Mucosa of descending colon (tissue), 3 donors: ENCODE results near the gene TWF2. TPM values are rescaled to one million over a fixed set of nuclear protein-coding genes. Genes with fewer than 3 reads are reported as not detected.
A peak's percentile ranks its signal among the peaks of the same experiment; 100 is the strongest.

Experiments used
- ATAC-seq: fragments of 200-7000 bp; cut with Tn5 transposase; one replicate; pipeline ENCODE4 v1.9.1; 2020; ENCODE audit warnings: mild to moderate bottlenecking, moderate library complexity
- DNase-seq, 3 donors: peaks; one replicate each; pipeline ENCODE4 v3.0.0-alpha.2; 2020
- H3K36me3 ChIP-seq: fragments of 200-600 bp; one replicate; pipeline ENCODE4 v1.8.0; 2021; ENCODE audit warnings: low read depth, mild to moderate bottlenecking
- H3K4me1 ChIP-seq: fragments of 200-600 bp; one replicate; pipeline ENCODE4 v1.8.0; 2021; ENCODE audit warnings: low read depth, mild to moderate bottlenecking
- H3K4me3 ChIP-seq: fragments of 200-600 bp; one replicate; pipeline ENCODE4 v1.8.0; 2021; ENCODE audit warnings: mild to moderate bottlenecking
- H3K9me3 ChIP-seq: fragments of 200-600 bp; one replicate; pipeline ENCODE4 v1.8.0; 2021; ENCODE audit warnings: mild to moderate bottlenecking
- intact Hi-C, 2 donors: fragments of 100-400 bp; cut with DNase I in 1 of 2; cut with micrococcal nuclease in 1 of 2; formaldehyde crosslinking; loops; one replicate each; pipeline versions ENCODE4 v1.11.0 to v1.11.1; 2022; cut with DNase I, micrococcal nuclease
- total RNA-seq, 3 donors: library from RNA; stranded (reverse); fragmentation: NEBNext Ultra II Directional in 2 of 3; extraction: Animal tissue kit (Norgen Biotek cat#: 25700) in 2 of 3; gene quantifications; one replicate each; pipeline versions ENCODE4 v1.2.1 to v1.2.4, GENCODE V29; 2021 to 2023
- TF ChIP-seq, protein P1 (sequence below): fragments of 200-600 bp; IDR thresholded peaks from one replicate; pipeline ENCODE4 v1.8.0; 2022; ENCODE audit warnings: antibody characterized with exemption, mild to moderate bottlenecking
- donor health status: DM: no; HTN: no; CAD: no; lungs with moderate emphysema.
- donor health status: DM: no; HTN: no; CAD: no.
- donor health status: DM: no; HTN: yes; CAD: no.

Gene TWF2
- total RNA-seq, 3 donors from 2014 or later = 39.1 to 41.1 (median 41.0) TPM

DNA sequence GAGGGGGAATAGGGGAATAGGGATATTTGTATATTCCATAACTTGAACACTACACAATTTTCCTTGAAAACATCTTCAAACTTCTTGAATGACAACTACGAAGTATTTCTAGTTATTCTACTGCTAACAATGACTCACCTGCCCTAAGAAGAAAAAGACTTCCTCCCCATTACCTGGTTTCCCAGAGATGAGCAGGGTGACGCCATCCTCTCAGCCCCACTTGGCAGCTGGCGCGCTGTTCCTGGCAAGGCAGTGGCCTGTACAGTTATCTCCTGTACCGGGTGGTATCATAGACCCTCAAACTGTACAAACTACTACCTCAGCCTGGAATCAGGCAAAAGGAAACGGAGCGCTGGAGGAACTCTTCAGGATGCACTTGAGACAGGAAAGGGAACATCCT is 29.1 kb upstream of the TWF2 start:
- TF ChIP-seq, protein P1, sequence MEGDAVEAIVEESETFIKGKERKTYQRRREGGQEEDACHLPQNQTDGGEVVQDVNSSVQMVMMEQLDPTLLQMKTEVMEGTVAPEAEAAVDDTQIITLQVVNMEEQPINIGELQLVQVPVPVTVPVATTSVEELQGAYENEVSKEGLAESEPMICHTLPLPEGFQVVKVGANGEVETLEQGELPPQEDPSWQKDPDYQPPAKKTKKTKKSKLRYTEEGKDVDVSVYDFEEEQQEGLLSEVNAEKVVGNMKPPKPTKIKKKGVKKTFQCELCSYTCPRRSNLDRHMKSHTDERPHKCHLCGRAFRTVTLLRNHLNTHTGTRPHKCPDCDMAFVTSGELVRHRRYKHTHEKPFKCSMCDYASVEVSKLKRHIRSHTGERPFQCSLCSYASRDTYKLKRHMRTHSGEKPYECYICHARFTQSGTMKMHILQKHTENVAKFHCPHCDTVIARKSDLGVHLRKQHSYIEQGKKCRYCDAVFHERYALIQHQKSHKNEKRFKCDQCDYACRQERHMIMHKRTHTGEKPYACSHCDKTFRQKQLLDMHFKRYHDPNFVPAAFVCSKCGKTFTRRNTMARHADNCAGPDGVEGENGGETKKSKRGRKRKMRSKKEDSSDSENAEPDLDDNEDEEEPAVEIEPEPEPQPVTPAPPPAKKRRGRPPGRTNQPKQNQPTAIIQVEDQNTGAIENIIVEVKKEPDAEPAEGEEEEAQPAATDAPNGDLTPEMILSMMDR = no peak
- peaks cover 11% of the 10 kb centered on the region for H3K36me3 ChIP-seq
- H3K4me3 ChIP-seq = no peak overlapping the region
- peak; percentile 18 for ATAC-seq
- peak in 1 of 3 donors; percentile 9 for DNase-seq
- H3K4me1 ChIP-seq = peaks cover 20% of the 10 kb centered on the region
- no peaks in the 10 kb centered on the region for H3K9me3 ChIP-seq
- intact Hi-C loops = no loop called here

DNA sequence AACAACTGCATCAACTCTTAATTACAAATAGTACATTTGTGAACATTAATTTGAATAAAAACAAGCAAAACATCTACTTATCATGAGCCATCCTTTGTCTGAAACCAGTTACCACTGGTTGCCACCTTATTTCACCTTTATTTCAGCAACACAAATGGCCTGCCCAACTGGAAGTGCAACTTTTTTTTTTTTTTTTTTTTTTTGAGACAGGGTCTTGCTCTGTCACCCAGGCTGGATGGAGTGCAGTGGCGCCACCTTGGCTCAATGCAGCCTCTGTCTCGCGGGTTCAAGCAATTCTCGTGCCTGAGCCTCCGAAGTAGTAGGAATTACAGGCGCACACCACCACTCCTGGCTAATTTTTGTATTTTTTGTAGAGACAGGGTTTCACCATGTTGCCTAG is 26.4 kb upstream of the TWF2 start:
- TF ChIP-seq, protein P1 = no peak
- intact Hi-C loops = no loop called here
- H3K4me3 ChIP-seq = no peak overlapping the region
- H3K36me3 ChIP-seq = peaks cover 15% of the 10 kb centered on the region
- no peak for ATAC-seq
- H3K9me3 ChIP-seq = no peaks in the 10 kb centered on the region
- no peaks in the 10 kb centered on the region for H3K4me1 ChIP-seq
- DNase-seq = no peak

DNA sequence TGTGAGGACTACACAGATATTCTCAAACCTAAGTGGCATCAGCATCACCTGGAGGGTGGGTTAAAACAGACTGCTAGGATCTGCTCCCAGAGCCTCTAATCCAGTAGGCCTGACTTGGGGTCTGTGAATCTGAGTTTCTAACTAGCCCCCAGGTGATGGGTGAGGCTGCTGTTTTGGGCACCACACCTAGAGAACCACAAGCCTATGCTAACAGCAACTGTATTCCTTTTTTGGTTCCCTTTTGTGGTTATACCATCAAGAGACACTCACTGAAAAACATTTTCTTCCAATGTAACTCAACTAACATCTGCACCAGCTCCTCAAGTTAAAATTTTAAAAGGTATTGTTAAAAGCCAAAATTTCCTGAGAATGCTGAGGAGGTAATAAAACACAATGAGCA is 23.5 kb upstream of the TWF2 start:
- TF ChIP-seq, protein P1 = no peak
- intact Hi-C loops = no loop called here

DNA sequence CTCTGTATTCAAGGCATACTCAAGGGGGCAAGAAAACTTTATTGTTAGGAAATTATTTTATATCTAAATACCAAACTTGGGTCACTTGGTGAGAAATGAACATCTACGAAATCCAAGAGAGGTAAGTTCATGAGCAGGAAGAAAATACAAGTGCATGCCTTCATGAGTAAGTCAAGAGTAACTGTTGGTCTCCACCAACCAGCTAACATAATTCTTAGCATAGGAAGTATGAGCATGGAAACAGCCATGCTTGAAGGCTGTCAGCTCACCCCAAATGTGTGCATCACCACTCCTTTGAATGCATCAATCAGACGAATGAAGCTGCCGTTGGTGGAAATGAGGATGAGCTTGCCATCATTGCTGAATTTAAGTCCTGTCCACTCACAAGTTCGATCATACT is 20.5 kb upstream of the TWF2 start:
- Histone ChIP-seq H3K9me3 (no peaks in the 10 kb centered on the region), H3K36me3 (peaks cover 23% of the 10 kb centered on the region), H3K4me1 (no peaks in the 10 kb centered on the region), H3K4me3 (no peak overlapping the region)
- no peak for ATAC-seq
- DNase-seq = no peak
- intact Hi-C loops = no loop called here
- TF ChIP-seq, protein P1 = no peak

More for the DNA sequence above, 23.5 kb upstream of the TWF2 start:
- Histone ChIP-seq H3K36me3 (peaks cover 19% of the 10 kb centered on the region), H3K9me3 (no peaks in the 10 kb centered on the region), H3K4me1 (no peaks in the 10 kb centered on the region), H3K4me3 (no peak overlapping the region)
- ATAC-seq = no peak
- no peak for DNase-seq

DNA sequence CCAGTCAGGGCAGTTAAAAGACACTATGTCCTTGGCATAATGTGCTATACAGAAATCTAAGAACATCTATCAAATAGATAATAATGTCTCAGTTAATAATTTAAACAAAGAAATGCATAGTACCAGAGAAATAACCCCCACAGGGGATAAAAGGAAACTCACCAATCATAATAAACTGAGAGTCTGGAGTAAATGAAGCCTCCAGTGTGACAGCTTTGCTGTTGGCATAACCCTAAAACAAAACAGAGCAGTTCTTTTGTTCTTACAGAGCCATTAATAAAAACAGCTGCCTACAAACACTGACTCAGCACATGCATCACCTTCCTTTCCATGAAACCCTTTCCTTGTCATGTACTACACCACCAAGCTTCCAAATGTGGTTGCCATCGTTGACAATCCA is 20.1 kb upstream of the TWF2 start:
- Histone ChIP-seq H3K9me3 (no peaks in the 10 kb centered on the region), H3K36me3 (peaks cover 23% of the 10 kb centered on the region), H3K4me3 (no peak overlapping the region), H3K4me1 (peaks cover 3% of the 10 kb centered on the region)
- no peak for DNase-seq
- intact Hi-C loops = no loop called here
- no peak for ATAC-seq
- TF ChIP-seq, protein P1 = no peak

DNA sequence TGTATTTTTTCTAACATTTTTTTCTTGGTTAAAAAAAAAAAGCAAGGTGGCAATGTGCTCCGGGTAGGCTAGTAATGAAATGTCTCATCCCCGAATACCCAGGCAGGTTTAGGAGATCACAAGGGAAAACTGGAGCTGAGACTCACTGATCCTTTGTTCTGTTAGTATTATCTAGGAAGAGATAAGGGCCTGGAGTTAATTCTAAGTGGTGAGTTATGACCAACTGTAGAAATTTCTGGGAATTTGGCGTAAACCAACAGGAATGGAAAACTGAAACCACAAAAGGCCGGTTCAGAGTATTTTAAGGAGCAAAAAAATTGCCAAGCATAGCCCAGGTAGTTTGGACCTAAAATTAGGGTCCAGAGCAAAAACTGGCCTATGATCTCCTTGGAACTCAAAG is 19.0 kb upstream of the TWF2 start:
- H3K36me3 ChIP-seq = peaks cover 23% of the 10 kb centered on the region
- TF ChIP-seq, protein P1 = no peak
- H3K4me1 ChIP-seq = peaks cover 11% of the 10 kb centered on the region
- ATAC-seq = no peak
- no peak overlapping the region for H3K4me3 ChIP-seq
- no peaks in the 10 kb centered on the region for H3K9me3 ChIP-seq
- no peak for DNase-seq
- intact Hi-C loops = no loop called here
